Upper lobe of left lung (tissue), 4 donors: Measurements from ENCODE around the gene SLX4IP.

Experiments
- CTCF ChIP-seq, 6 experiments: fragments of 450-650 bp in 4 of 6; fragments of 200-600 bp in 2 of 6; sonication (generic) in 2 of 6; IDR thresholded peaks; one replicate each; pipeline ENCODE4 v1.5.1; 2016 to 2019; ENCODE audit warnings: antibody characterized with exemption in 6 of 6
- EP300 ChIP-seq, 4 donors: sonication (generic); formaldehyde crosslinking; IDR thresholded peaks; one replicate each; pipeline ENCODE4 v1.5.1; 2017; ENCODE audit warnings: antibody characterized with exemption in 4 of 4, control low read depth in 2 of 4
- POLR2A ChIP-seq, 4 donors: fragments of 450-650 bp; IDR thresholded peaks; one replicate each; pipeline ENCODE4 v1.5.1; 2016 to 2017; ENCODE audit warnings: antibody characterized with exemption in 4 of 4, mild to moderate bottlenecking in 2 of 4
- POLR2AphosphoS5 ChIP-seq, 2 donors: sonication (generic); formaldehyde crosslinking; IDR thresholded peaks; one replicate each; pipeline ENCODE4 v1.5.1; 2017; ENCODE audit warnings: antibody characterized with exemption in 2 of 2

GRCh38 chr20:10667560-10668167 lies 232.6 kb downstream of the SLX4IP start:
- TF ChIP-seq CTCF (IDR thresholded peaks at IDR 0.05) (no peak), POLR2A (IDR thresholded peaks at IDR 0.05) (no peak), POLR2AphosphoS5 (IDR thresholded peaks at IDR 0.05) (no peak), EP300 (IDR thresholded peaks at IDR 0.05) (no peak)
